SU-DHL-6 (cell line): Measurements from ENCODE around the gene KRT75.

ENCODE experiments used
- H2AFZ ChIP-seq: fragments of 200-600 bp; sonication (generic); 2 replicates; pipeline ENCODE4 v1.6.1; 2014; ENCODE audit warnings: low read depth, mild to moderate bottlenecking, moderate library complexity, mixed read lengths, antibody characterized with exemption, low read length; ENCODE audit not compliant: severe bottlenecking
- H3F3A ChIP-seq: fragments of 200-600 bp; shearing (Covaris generic); 2 replicates; pipeline ENCODE4 v1.6.0; 2016; ENCODE audit warnings: antibody characterized with exemption, mild to moderate bottlenecking; ENCODE audit not compliant: insufficient read depth
- H3K27ac ChIP-seq: fragments of 200-600 bp; sonication (generic); 2 replicates; pipeline ENCODE4 v1.5.1; 2016; ENCODE audit warnings: low read depth, mild to moderate bottlenecking, low read length, moderate library complexity, mixed read lengths
- H3K27me3 ChIP-seq: fragments of 200-600 bp; sonication (generic), shearing (Covaris generic); 2 replicates; pipeline ENCODE4 v1.6.0; 2014; ENCODE audit warnings: mild to moderate bottlenecking, low read length
- H3K36me3 ChIP-seq: fragments of 200-600 bp; sonication (generic); 2 replicates; pipeline ENCODE4 v1.6.1; 2014; ENCODE audit warnings: mild to moderate bottlenecking, low read length, mixed read lengths
- H3K4me2 ChIP-seq: fragments of 300-600, 200-600 bp; shearing (Covaris generic), sonication (generic); 2 replicates; pipeline ENCODE4 v1.6.0; 2014; ENCODE audit warnings: low read length, low read depth, mild to moderate bottlenecking; ENCODE audit not compliant: poor library complexity, severe bottlenecking
- H3K4me3 ChIP-seq: fragments of 200-600 bp; sonication (generic); 2 replicates; pipeline ENCODE4 v1.5.1; 2014; ENCODE audit warnings: antibody characterized with exemption, low read length, mild to moderate bottlenecking, mixed read lengths; ENCODE audit not compliant: insufficient read depth, poor library complexity, severe bottlenecking
- H3K79me2 ChIP-seq: fragments of 200-600 bp; sonication (generic); 2 replicates; pipeline ENCODE4 v1.6.1; 2014; ENCODE audit warnings: mild to moderate bottlenecking, low read length, moderate library complexity; ENCODE audit not compliant: insufficient read depth
- H3K9ac ChIP-seq: fragments of 200-600 bp; sonication (generic); 2 replicates; pipeline ENCODE4 v1.7.0; 2014; ENCODE audit warnings: mild to moderate bottlenecking, low read length
- H3K9me2 ChIP-seq: fragments of 200-600 bp; sonication (generic); replicated peaks from 2 replicates; pipeline ENCODE4 v1.6.1; 2014; ENCODE audit warnings: low read length; ENCODE audit not compliant: insufficient read depth
- H3K9me3 ChIP-seq: fragments of 200-600 bp; sonication (generic); 2 replicates; pipeline ENCODE4 v1.6.1; 2014; ENCODE audit warnings: low read length, mixed read lengths; ENCODE audit not compliant: insufficient read depth
- H4K20me1 ChIP-seq: fragments of 200-600 bp; sonication (generic); 2 replicates; pipeline ENCODE4 v1.6.1; 2014; ENCODE audit warnings: low read depth, mild to moderate bottlenecking, antibody characterized with exemption, low read length, moderate library complexity, mixed read lengths
- EZH2phosphoT487 ChIP-seq: fragments of 200-600 bp; sonication (generic), shearing (Covaris generic); conservative IDR thresholded peaks from 2 replicates; pipeline ENCODE4 v1.6.1; 2018; ENCODE audit warnings: mild to moderate bottlenecking, antibody characterized with exemption, low read length, moderate library complexity, mixed read lengths
- TF ChIP-seq, protein P1 (sequence below): fragments of 200-600 bp; sonication (generic); IDR thresholded peaks from one replicate; pipeline ENCODE4 v1.5.1; 2017; ENCODE audit warnings: antibody characterized with exemption, mild to moderate bottlenecking, low read length, moderate library complexity; ENCODE audit not compliant: insufficient read depth, poor library complexity, severe bottlenecking

Gene KRT75

GRCh38 chr12:52440821-52441319, 6.7 kb upstream of the KRT75 start:
- Histone ChIP-seq H3K4me2 (no peak overlapping the region), H3K9me3 (no peaks in the 10 kb centered on the region), H4K20me1 (no peaks in the 10 kb centered on the region), H3K27ac (no peak overlapping the region), H3K27me3 (no peaks in the 10 kb centered on the region), H3K9me2 (no peaks in the 10 kb centered on the region), H2AFZ (no peak overlapping the region), H3F3A (no peaks in the 10 kb centered on the region), H3K9ac (no peak overlapping the region), H3K79me2 (no peaks in the 10 kb centered on the region), H3K36me3 (no peaks in the 10 kb centered on the region), H3K4me3 (no peak overlapping the region)
- TF ChIP-seq, protein P1, sequence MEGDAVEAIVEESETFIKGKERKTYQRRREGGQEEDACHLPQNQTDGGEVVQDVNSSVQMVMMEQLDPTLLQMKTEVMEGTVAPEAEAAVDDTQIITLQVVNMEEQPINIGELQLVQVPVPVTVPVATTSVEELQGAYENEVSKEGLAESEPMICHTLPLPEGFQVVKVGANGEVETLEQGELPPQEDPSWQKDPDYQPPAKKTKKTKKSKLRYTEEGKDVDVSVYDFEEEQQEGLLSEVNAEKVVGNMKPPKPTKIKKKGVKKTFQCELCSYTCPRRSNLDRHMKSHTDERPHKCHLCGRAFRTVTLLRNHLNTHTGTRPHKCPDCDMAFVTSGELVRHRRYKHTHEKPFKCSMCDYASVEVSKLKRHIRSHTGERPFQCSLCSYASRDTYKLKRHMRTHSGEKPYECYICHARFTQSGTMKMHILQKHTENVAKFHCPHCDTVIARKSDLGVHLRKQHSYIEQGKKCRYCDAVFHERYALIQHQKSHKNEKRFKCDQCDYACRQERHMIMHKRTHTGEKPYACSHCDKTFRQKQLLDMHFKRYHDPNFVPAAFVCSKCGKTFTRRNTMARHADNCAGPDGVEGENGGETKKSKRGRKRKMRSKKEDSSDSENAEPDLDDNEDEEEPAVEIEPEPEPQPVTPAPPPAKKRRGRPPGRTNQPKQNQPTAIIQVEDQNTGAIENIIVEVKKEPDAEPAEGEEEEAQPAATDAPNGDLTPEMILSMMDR = no peak
- no peak for TF ChIP-seq EZH2phosphoT487

DNA sequence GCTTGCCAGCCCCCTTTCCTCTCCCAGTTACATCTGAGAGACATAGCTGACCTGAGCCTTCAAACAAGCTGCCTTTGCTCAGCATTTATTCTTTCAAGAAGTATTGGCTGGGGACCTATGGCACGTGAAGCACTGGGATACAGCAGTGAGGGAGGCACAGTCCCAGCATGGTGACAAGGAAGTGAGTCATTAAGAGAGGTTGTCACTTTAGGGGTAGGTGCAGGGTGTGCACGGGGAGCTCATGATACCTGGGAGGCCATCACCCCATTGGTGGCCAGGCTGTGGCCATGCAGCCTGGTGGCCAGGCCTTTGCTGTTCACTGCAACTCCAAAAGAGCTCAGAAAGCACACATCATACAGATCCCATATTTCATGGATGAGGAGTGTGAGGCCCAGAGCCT, 5.7 kb upstream of the KRT75 start:
- Histone ChIP-seq H3K27ac (no peak overlapping the region), H3K9ac (no peak overlapping the region), H3K27me3 (no peaks in the 10 kb centered on the region), H3K9me3 (no peaks in the 10 kb centered on the region), H3K9me2 (no peaks in the 10 kb centered on the region), H3K4me3 (no peak overlapping the region), H3K36me3 (no peaks in the 10 kb centered on the region), H3K4me2 (no peak overlapping the region), H3F3A (no peaks in the 10 kb centered on the region), H4K20me1 (no peaks in the 10 kb centered on the region), H2AFZ (no peak overlapping the region), H3K79me2 (no peaks in the 10 kb centered on the region)
- TF ChIP-seq, protein P1 = no peak
- no peak for TF ChIP-seq EZH2phosphoT487

- no peaks in the 10 kb centered on the region for H3K79me2 ChIP-seq
- H3K9me3 ChIP-seq = no peaks in the 10 kb centered on the region
- no peaks in the 10 kb centered on the region for H3K27me3 ChIP-seq
- no peak overlapping the region for H3K4me3 ChIP-seq
- H3K9me2 ChIP-seq = no peaks in the 10 kb centered on the region
- H4K20me1 ChIP-seq = no peaks in the 10 kb centered on the region
- H3K36me3 ChIP-seq = no peaks in the 10 kb centered on the region
- no peak overlapping the region for H3K9ac ChIP-seq
- H3K4me2 ChIP-seq = no peak overlapping the region
- no peak for TF ChIP-seq EZH2phosphoT487
- TF ChIP-seq, protein P1 = no peak
- no peaks in the 10 kb centered on the region for H3F3A ChIP-seq
- H3K27ac ChIP-seq = no peak overlapping the region
- H2AFZ ChIP-seq = no peak overlapping the region
Observed at GRCh38 chr12:52439420-52439819, 5.2 kb upstream of the KRT75 start.
